ENCODE measurements around the gene MUC6.

The MUC6 gene

DNA sequence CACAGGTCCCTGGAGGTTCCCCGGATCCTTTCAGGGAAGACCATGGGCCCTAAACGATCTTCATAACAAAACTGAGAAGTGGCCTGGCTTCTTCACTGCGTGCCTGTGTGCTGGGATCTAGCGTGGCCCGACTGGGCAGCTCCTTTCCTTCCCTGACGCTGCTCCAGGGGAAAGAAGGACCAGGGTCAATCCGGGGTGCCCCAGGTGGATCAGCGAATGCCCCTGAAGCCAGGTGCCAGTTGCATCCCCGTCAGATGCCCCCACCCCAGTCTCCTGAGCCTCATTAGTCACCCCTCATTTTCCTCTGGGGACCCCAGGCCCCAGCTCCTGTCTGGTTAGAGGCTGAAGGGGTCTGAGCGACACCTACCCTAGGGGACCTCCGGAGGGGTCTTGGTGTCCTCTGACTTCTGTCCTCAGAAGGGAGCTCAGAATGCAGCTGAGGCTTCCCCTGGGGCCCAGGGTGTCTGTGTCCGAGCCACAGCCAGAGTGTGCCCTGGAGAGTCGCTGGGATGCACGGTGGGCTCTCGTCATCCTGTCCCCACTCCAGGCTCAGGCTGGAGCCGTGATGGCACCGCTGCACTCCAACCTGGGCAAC lies 18.7 kb upstream of the MUC6 start:
- in situ Hi-C loops (cut with HindIII; ENCODE audit: low sequenced_read_pairs), result no loop called here
- H3K4me3 ChIP-seq (ENCODE audit: low read depth, low read length), result no peak overlapping the region
- no peak for DNase-seq (ENCODE audit: low read depth, low spot score)
- TF ChIP-seq, protein P1, sequence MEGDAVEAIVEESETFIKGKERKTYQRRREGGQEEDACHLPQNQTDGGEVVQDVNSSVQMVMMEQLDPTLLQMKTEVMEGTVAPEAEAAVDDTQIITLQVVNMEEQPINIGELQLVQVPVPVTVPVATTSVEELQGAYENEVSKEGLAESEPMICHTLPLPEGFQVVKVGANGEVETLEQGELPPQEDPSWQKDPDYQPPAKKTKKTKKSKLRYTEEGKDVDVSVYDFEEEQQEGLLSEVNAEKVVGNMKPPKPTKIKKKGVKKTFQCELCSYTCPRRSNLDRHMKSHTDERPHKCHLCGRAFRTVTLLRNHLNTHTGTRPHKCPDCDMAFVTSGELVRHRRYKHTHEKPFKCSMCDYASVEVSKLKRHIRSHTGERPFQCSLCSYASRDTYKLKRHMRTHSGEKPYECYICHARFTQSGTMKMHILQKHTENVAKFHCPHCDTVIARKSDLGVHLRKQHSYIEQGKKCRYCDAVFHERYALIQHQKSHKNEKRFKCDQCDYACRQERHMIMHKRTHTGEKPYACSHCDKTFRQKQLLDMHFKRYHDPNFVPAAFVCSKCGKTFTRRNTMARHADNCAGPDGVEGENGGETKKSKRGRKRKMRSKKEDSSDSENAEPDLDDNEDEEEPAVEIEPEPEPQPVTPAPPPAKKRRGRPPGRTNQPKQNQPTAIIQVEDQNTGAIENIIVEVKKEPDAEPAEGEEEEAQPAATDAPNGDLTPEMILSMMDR (IDR thresholded peaks at IDR 0.05; ENCODE audit: low read depth, low read length), result no peak

DNA sequence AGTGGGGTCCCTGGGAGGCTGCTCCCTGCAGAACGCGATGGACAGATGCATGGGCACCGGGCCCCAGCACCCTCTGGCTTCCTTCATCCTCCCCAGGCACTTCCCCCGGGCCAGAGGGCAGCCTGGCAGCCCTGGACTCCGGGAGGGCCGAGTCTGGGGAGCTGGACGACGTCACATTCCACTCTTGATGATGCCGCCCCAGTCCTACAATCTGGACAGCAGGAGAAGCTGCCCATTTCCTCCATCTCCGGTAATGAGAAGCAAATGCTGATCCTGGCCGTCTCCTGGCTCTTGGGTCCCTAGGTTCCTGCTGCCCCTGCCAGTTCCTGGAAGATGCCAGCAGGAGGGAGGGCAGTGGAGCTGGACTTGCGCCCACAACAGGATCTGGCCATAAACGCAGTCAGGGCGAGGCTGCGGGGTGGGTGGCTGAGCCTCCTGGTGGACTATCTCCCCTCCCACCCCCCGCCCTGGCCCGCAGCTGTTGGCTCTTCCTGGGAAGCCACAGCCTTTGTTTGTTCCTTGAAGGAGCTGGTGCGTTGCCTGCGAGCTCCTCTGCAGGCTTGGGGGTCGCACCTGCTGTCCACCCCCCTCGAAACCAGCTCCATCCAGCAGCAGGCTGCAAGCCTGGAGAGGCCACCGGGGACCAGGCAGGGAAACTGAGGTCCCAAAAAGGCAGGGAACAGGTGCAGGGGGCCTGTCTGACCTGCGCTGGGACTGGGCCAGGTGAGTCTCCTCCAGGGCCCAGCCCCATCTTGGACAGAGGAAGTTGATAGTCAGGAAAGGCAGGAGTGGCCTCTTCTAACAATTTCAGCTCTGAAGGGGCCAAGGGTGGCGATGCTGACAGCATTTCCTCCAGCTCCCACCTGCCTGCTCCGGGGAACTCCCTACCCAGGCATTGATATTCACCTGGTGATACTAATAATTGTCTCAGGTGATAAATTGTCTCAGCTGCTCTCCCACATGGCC lies 17.9 kb upstream of the MUC6 start:
- in situ Hi-C loops (cut with HindIII; ENCODE audit: low sequenced_read_pairs), result no loop called here
- no peak for DNase-seq (ENCODE audit: low read depth, low spot score)
- TF ChIP-seq, protein P1 (IDR thresholded peaks at IDR 0.05; ENCODE audit: low read depth, low read length), result no peak
- no peak overlapping the region for H3K4me3 ChIP-seq (ENCODE audit: low read depth, low read length)

DNA sequence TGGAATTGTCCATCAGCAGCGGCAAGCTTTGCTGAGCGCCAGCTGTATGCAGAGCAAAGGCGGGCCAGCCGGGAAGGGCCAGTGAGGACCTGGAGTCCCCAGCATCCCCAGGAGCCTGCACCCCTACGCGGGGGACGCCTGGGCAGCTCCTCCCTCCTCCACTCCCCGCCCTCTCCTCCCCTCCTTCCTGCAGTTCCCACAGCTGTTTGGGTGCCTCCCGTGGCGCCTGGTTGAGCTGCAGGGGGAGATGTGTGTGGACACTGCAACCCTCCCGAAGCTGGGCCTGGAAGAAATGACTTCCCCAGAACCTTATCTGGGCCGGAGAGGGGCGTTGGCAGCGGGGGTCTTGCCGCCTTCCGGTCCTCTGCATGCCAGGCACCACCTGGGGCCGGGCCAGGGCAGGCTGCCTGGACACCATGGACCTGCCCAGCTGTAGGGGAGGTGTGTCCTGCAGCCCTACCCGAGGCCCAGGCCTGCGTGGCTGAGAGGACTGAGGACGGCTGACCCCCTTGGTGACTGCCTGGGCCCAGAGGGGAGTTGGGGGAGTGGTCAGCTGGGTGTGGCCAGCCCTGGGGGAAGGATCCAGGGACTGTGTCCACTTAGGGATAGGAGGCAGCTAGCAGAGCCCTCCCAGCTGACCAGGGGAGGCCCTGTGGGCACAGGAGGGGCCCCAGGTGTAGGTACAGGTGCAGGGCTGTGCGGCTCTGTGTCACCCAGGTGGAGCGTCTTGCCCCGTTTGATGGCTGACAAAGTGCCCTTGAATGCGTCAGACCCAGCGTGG lies 16.8 kb upstream of the MUC6 start:
- TF ChIP-seq, protein P1 (IDR thresholded peaks at IDR 0.05; ENCODE audit: low read depth, low read length), result no peak
- DNase-seq (ENCODE audit: low read depth, low spot score), result no peak
- no peak overlapping the region for H3K4me3 ChIP-seq (ENCODE audit: low read depth, low read length)
- in situ Hi-C loops (cut with HindIII; ENCODE audit: low sequenced_read_pairs), result no loop called here

DNA sequence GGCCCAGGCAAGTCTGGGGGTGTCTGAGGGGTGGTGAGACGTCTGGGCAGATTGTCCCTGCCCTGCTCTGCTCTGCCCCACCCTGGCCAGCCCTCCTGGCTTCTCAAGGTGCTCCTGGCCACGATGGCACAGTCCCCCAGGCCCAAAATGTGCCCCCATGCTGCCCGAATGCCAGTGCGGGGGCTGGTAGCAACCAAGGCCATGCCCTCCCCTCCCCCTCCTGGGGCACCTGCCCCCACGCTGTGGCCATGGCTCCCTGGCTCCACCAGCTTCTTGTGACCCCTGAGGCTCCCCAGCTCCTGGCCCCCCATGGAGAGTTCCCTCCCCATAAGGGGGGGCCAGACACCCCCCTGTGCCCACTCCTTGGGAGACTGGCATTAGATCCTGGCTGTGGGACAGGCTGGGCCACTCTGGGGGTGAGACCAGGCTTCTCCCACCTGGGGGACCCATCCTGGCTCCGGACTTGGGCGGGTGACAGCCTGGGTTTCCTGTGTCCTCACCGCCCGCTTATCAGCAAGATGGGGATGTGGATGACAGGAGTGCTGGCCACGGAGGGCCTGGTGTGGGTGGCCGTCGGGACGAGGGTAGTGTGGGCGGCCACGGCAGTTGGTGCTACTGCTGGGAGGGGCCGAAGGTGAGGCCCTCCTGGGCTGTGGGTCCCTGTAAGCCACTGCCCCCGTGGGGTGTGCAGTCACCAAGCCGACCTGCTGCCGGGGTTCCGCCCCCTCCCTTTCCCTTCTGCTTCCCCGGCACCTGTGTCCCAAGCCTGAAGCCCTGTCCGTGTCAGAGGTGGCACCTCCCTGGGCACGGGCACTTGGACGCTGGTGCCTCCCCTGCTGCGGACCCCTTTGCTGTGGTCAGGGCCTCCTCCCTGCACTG lies 15.9 kb upstream of the MUC6 start:
- TF ChIP-seq, protein P1 (IDR thresholded peaks at IDR 0.05; ENCODE audit: low read depth, low read length), result no peak
- in situ Hi-C loops (cut with HindIII; ENCODE audit: low sequenced_read_pairs), result no loop called here
- H3K4me3 ChIP-seq (ENCODE audit: low read depth, low read length), result no peak overlapping the region
- DNase-seq (ENCODE audit: low read depth, low spot score), result no peak

DNA sequence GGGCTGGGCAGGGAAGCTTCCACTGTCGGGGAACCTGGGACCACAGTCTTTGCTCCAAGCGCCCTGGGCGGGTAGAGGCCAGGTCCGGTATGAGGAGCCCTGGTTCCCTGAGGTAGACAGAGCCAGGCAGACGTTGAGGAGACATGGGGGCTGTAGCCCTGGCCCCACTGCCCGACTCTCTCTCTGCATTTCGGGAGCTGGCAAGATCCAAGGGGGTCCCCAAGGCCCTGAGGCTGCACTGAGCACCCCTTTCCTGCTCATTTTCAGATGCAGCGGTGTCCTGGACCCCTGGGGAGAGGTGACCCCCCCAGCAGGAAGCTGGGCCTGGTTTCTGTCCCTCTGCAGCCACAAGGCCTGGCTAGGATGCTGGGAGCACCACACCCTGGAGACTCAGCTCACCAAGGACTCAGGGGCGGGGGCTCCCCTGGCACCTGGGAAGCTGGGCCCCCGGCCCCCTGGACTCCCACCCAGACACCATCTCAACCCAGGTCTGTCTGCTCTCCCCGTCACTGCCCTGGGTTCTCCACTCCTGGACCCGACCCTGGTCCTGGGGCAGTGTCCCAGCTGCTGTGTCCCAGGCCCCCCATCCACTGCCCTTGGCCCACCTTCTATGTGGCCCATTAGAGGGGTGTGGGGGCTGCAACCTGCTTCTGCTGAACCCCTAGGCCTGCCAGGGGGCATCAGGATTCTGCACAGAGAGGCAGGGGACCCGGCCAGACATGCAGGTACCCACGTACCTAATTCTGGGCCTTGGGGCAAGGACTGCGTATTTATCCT lies 15.0 kb upstream of the MUC6 start:
- DNase-seq (ENCODE audit: low read depth, low spot score), result no peak
- no peak overlapping the region for H3K4me3 ChIP-seq (ENCODE audit: low read depth, low read length)
- in situ Hi-C loops (cut with HindIII; ENCODE audit: low sequenced_read_pairs), result no loop called here
- TF ChIP-seq, protein P1 (IDR thresholded peaks at IDR 0.05; ENCODE audit: low read depth, low read length), result no peak
